Stimulated activated CD4-positive, alpha-beta T cell treated with anti-CD3 and anti-CD28 coated beads, Interleukin-12 subunit alpha, Interleukin-12 subunit beta, amount 100 ng/mL, for 24 hours (primary cell): ENCODE data around the gene KRTAP5-2.
"Not testable (repeated sequence)": the region's sequence is repeated elsewhere in the genome, so short reads cannot be mapped to it uniquely, and the experiment has no call there.

ENCODE experiments used
- DNase-seq, 2 experiments: peaks; one replicate each; pipeline ENCODE4 v3.0.0-alpha.2; 2020; ENCODE audit warnings: low read depth in 2 of 2

The KRTAP5-2 gene

GRCh38 chr11:1597994-1598380, at the start of gene KRTAP5-2:
Gene KRTAP5-2, minus strand, starts transcription at chr11:1598294. Its CDS starts 44 bp downstream, at chr11:1598250.
- no peak for DNase-seq

- not testable (repeated sequence) for DNase-seq
Observed at GRCh38 chr11:1646540-1646939, 48.4 kb upstream of the KRTAP5-2 start.

GRCh38 chr11:1645357-1645821, 47.3 kb upstream of the KRTAP5-2 start:
- no peak for DNase-seq

GRCh38 chr11:1644601-1645356, 46.7 kb upstream of the KRTAP5-2 start:
- DNase-seq: no peak

- DNase-seq: no peak
Observed at GRCh38 chr11:1643146-1643690, 45.1 kb upstream of the KRTAP5-2 start.

- no peak for DNase-seq
Observed at GRCh38 chr11:1642288-1643145, 44.4 kb upstream of the KRTAP5-2 start.

- no peak for DNase-seq
Observed at GRCh38 chr11:1641096-1641495, 43.0 kb upstream of the KRTAP5-2 start.

- DNase-seq: peak in 1 of 2 experiments; percentile 10
Observed at GRCh38 chr11:1640076-1640946, 42.2 kb upstream of the KRTAP5-2 start.

GRCh38 chr11:1639666-1640065, 41.6 kb upstream of the KRTAP5-2 start:
- no peak for DNase-seq

GRCh38 chr11:1639102-1639620, 41.1 kb upstream of the KRTAP5-2 start:
- no peak for DNase-seq

- DNase-seq: no peak
Observed at GRCh38 chr11:1638344-1638743, 40.2 kb upstream of the KRTAP5-2 start.

- no peak for DNase-seq
Observed at GRCh38 chr11:1637628-1638027, 39.5 kb upstream of the KRTAP5-2 start.

GRCh38 chr11:1636291-1636950, 38.3 kb upstream of the KRTAP5-2 start:
- no peak for DNase-seq

- DNase-seq: no peak
Observed at GRCh38 chr11:1633864-1634263, 35.8 kb upstream of the KRTAP5-2 start.

- no peak for DNase-seq
Observed at GRCh38 chr11:1632053-1632714, 34.1 kb upstream of the KRTAP5-2 start.

GRCh38 chr11:1631066-1631568, 33.0 kb upstream of the KRTAP5-2 start:
- DNase-seq: no peak

GRCh38 chr11:1630271-1630670, 32.2 kb upstream of the KRTAP5-2 start:
- no peak for DNase-seq

- no peak for DNase-seq
Observed at GRCh38 chr11:1629326-1630185, 31.5 kb upstream of the KRTAP5-2 start, which contains the start of gene KRTAP5-5. Gene KRTAP5-5, plus strand, starts transcription at chr11:1629775. Its CDS starts 66 bp downstream, at chr11:1629841.
